ENCODE data around the gene GTF3C2. TPM values are rescaled to one million over a fixed set of nuclear protein-coding genes. Genes with fewer than 3 reads are reported as not detected.
A peak's percentile ranks its signal among the peaks of the same experiment; 100 is the strongest.

Gene GTF3C2
- total and polyA plus RNA-seq, 2 of the 13 experiments (the other 11 are each of a cell fraction or from before 2014, with no cell fraction given), result 77.5 to 130 TPM

DNA sequence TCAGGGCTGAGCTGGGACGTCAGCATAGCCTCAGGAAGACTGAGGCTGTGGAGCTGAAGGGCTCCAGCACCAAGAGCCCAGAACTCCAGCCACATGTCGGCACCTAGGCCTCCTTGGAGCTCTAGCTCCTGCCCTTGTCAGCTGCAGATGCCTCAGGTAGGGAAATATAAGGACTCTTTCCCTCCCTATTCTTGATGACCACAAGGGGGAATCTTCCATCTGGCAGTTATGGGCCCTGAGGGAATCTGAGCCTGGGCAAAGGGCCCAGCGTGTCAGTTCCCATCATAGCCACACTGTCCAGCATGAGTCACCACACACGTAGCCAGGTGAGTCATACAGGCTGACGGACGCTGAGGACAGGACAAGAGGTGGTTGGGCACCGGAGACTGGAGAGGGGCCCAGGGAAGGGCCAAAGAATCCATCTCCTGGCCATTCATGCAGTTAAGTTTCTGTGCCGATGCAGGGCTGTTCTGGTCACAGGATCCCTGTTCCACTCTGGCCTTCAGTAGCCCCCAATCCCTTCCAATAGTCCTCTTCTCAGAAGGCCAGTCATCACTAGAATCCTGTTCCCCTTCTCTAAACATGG lies 35.5 kb downstream of the GTF3C2 start (continued):
- TF ChIP-seq, protein P1, sequence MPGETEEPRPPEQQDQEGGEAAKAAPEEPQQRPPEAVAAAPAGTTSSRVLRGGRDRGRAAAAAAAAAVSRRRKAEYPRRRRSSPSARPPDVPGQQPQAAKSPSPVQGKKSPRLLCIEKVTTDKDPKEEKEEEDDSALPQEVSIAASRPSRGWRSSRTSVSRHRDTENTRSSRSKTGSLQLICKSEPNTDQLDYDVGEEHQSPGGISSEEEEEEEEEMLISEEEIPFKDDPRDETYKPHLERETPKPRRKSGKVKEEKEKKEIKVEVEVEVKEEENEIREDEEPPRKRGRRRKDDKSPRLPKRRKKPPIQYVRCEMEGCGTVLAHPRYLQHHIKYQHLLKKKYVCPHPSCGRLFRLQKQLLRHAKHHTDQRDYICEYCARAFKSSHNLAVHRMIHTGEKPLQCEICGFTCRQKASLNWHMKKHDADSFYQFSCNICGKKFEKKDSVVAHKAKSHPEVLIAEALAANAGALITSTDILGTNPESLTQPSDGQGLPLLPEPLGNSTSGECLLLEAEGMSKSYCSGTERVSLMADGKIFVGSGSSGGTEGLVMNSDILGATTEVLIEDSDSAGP (CRISPR knock-in tag; IDR thresholded peaks at IDR 0.05; ENCODE audit: borderline replicate concordance), result peak; percentile 69
- TF ChIP-seq ZNF235 (CRISPR knock-in tag; IDR thresholded peaks at IDR 0.05; ENCODE audit: borderline replicate concordance) (no peak), DNMT1 (CRISPR knock-in tag; IDR thresholded peaks at IDR 0.05) (no peak), ZKSCAN5 (CRISPR knock-in tag; IDR thresholded peaks at IDR 0.05) (no peak), ZNF274 (CRISPR knock-in tag; IDR thresholded peaks at IDR 0.05) (peak; percentile 77; the same call in 1 of the 2 replicates), ZFP62 (CRISPR knock-in tag; IDR thresholded peaks at IDR 0.05) (no peak), RAD21 (CRISPR knock-in tag; IDR thresholded peaks at IDR 0.05) (peak; percentile 87)
- TF ChIP-seq, protein P2, sequence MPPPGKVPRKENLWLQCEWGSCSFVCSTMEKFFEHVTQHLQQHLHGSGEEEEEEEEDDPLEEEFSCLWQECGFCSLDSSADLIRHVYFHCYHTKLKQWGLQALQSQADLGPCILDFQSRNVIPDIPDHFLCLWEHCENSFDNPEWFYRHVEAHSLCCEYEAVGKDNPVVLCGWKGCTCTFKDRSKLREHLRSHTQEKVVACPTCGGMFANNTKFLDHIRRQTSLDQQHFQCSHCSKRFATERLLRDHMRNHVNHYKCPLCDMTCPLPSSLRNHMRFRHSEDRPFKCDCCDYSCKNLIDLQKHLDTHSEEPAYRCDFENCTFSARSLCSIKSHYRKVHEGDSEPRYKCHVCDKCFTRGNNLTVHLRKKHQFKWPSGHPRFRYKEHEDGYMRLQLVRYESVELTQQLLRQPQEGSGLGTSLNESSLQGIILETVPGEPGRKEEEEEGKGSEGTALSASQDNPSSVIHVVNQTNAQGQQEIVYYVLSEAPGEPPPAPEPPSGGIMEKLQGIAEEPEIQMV (CRISPR knock-in tag; IDR thresholded peaks at IDR 0.05; ENCODE audit: low read depth), result peak; percentile 83; the same call in 1 of the 2 replicates
- TF ChIP-seq, protein P3, sequence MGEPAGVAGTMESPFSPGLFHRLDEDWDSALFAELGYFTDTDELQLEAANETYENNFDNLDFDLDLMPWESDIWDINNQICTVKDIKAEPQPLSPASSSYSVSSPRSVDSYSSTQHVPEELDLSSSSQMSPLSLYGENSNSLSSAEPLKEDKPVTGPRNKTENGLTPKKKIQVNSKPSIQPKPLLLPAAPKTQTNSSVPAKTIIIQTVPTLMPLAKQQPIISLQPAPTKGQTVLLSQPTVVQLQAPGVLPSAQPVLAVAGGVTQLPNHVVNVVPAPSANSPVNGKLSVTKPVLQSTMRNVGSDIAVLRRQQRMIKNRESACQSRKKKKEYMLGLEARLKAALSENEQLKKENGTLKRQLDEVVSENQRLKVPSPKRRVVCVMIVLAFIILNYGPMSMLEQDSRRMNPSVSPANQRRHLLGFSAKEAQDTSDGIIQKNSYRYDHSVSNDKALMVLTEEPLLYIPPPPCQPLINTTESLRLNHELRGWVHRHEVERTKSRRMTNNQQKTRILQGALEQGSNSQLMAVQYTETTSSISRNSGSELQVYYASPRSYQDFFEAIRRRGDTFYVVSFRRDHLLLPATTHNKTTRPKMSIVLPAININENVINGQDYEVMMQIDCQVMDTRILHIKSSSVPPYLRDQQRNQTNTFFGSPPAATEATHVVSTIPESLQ (CRISPR knock-in tag; conservative IDR thresholded peaks at IDR 0.05), result 0 out of 2 replicates have a peak, but pooled peaks have one; percentile 45
- TF ChIP-seq, protein P4, sequence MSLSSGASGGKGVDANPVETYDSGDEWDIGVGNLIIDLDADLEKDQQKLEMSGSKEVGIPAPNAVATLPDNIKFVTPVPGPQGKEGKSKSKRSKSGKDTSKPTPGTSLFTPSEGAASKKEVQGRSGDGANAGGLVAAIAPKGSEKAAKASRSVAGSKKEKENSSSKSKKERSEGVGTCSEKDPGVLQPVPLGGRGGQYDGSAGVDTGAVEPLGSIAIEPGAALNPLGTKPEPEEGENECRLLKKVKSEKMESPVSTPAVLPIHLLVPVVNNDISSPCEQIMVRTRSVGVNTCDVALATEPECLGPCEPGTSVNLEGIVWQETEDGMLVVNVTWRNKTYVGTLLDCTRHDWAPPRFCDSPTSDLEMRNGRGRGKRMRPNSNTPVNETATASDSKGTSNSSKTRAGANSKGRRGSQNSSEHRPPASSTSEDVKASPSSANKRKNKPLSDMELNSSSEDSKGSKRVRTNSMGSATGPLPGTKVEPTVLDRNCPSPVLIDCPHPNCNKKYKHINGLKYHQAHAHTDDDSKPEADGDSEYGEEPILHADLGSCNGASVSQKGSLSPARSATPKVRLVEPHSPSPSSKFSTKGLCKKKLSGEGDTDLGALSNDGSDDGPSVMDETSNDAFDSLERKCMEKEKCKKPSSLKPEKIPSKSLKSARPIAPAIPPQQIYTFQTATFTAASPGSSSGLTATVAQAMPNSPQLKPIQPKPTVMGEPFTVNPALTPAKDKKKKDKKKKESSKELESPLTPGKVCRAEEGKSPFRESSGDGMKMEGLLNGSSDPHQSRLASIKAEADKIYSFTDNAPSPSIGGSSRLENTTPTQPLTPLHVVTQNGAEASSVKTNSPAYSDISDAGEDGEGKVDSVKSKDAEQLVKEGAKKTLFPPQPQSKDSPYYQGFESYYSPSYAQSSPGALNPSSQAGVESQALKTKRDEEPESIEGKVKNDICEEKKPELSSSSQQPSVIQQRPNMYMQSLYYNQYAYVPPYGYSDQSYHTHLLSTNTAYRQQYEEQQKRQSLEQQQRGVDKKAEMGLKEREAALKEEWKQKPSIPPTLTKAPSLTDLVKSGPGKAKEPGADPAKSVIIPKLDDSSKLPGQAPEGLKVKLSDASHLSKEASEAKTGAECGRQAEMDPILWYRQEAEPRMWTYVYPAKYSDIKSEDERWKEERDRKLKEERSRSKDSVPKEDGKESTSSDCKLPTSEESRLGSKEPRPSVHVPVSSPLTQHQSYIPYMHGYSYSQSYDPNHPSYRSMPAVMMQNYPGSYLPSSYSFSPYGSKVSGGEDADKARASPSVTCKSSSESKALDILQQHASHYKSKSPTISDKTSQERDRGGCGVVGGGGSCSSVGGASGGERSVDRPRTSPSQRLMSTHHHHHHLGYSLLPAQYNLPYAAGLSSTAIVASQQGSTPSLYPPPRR (CRISPR knock-in tag; IDR thresholded peaks at IDR 0.05; ENCODE audit: borderline replicate concordance), result peak; percentile 64; the same call in 1 of the 2 replicates
